ENCODE results near the gene NAALADL2. TPM values are rescaled to one million over a fixed set of nuclear protein-coding genes. Genes with fewer than 3 reads are reported as not detected.

NAALADL2 gene
- total RNA-seq, 1 experiment from 2014 or later = 3.1 TPM

- Histone ChIP-seq H3K9me3 (replicated peaks) (no peaks in the 10 kb centered on the region), H3K27ac (no peak overlapping the region), H3K36me3 (no peaks in the 10 kb centered on the region), H3K4me3 (no peak overlapping the region), H3K4me1 (no peaks in the 10 kb centered on the region), H3K27me3 (no peaks in the 10 kb centered on the region)
- DNase-seq = no peak
Observed at GRCh38 chr3:175233957-175234940, 375.1 kb downstream of the NAALADL2 start.

GRCh38 chr3:175238801-175239200 is 379.7 kb downstream of the NAALADL2 start:
- H3K4me1 ChIP-seq = no peaks in the 10 kb centered on the region
- no peak overlapping the region for H3K4me3 ChIP-seq
- no peak overlapping the region for H3K27ac ChIP-seq
- no peak for DNase-seq
- no peaks in the 10 kb centered on the region for H3K36me3 ChIP-seq
- no peaks in the 10 kb centered on the region for H3K27me3 ChIP-seq
- H3K9me3 ChIP-seq (replicated peaks) = no peaks in the 10 kb centered on the region

GRCh38 chr3:175240921-175241320 is 381.8 kb downstream of the NAALADL2 start:
- Histone ChIP-seq H3K4me3 (no peak overlapping the region), H3K27me3 (no peaks in the 10 kb centered on the region), H3K4me1 (no peaks in the 10 kb centered on the region), H3K27ac (no peak overlapping the region), H3K36me3 (no peaks in the 10 kb centered on the region), H3K9me3 (replicated peaks) (no peaks in the 10 kb centered on the region)
- DNase-seq = no peak

GRCh38 chr3:175242243-175242642 is 383.1 kb downstream of the NAALADL2 start:
- no peaks in the 10 kb centered on the region for H3K36me3 ChIP-seq
- H3K4me1 ChIP-seq = no peaks in the 10 kb centered on the region
- H3K27ac ChIP-seq = no peak overlapping the region
- DNase-seq = no peak
- no peaks in the 10 kb centered on the region for H3K27me3 ChIP-seq
- no peaks in the 10 kb centered on the region for H3K9me3 ChIP-seq (replicated peaks)
- no peak overlapping the region for H3K4me3 ChIP-seq

GRCh38 chr3:175246234-175246633 is 387.1 kb downstream of the NAALADL2 start:
- Histone ChIP-seq H3K4me3 (no peak overlapping the region), H3K27ac (no peak overlapping the region), H3K4me1 (no peaks in the 10 kb centered on the region), H3K27me3 (no peaks in the 10 kb centered on the region), H3K9me3 (replicated peaks) (no peaks in the 10 kb centered on the region), H3K36me3 (no peaks in the 10 kb centered on the region)
- no peak for DNase-seq

GRCh38 chr3:175246766-175247165 is 387.6 kb downstream of the NAALADL2 start:
- H3K27ac ChIP-seq = no peak overlapping the region
- H3K4me1 ChIP-seq = no peaks in the 10 kb centered on the region
- no peak overlapping the region for H3K4me3 ChIP-seq
- no peaks in the 10 kb centered on the region for H3K27me3 ChIP-seq
- H3K36me3 ChIP-seq = no peaks in the 10 kb centered on the region
- H3K9me3 ChIP-seq (replicated peaks) = no peaks in the 10 kb centered on the region
- no peak for DNase-seq

- no peak overlapping the region for H3K27ac ChIP-seq
- H3K27me3 ChIP-seq = no peaks in the 10 kb centered on the region
- no peaks in the 10 kb centered on the region for H3K9me3 ChIP-seq (replicated peaks)
- no peak for DNase-seq
- no peaks in the 10 kb centered on the region for H3K4me1 ChIP-seq
- H3K4me3 ChIP-seq = no peak overlapping the region
- H3K36me3 ChIP-seq = no peaks in the 10 kb centered on the region
Observed at GRCh38 chr3:175247629-175248028, 388.5 kb downstream of the NAALADL2 start.

GRCh38 chr3:175248832-175249231 is 389.7 kb downstream of the NAALADL2 start:
- no peaks in the 10 kb centered on the region for H3K9me3 ChIP-seq (replicated peaks)
- H3K27me3 ChIP-seq = no peaks in the 10 kb centered on the region
- no peaks in the 10 kb centered on the region for H3K4me1 ChIP-seq
- no peaks in the 10 kb centered on the region for H3K36me3 ChIP-seq
- DNase-seq = no peak
- H3K4me3 ChIP-seq = no peak overlapping the region
- H3K27ac ChIP-seq = no peak overlapping the region

GRCh38 chr3:175255698-175256097 is 396.6 kb downstream of the NAALADL2 start:
- Histone ChIP-seq H3K27me3 (no peaks in the 10 kb centered on the region), H3K4me1 (peaks cover 11% of the 10 kb centered on the region), H3K4me3 (no peak overlapping the region), H3K27ac (peak overlapping the region; percentile 35), H3K36me3 (no peaks in the 10 kb centered on the region), H3K9me3 (replicated peaks) (no peaks in the 10 kb centered on the region)
- peak; percentile 35 to 66 for DNase-seq

- Histone ChIP-seq H3K9me3 (replicated peaks) (no peaks in the 10 kb centered on the region), H3K27me3 (no peaks in the 10 kb centered on the region), H3K27ac (no peak overlapping the region), H3K36me3 (no peaks in the 10 kb centered on the region), H3K4me3 (no peak overlapping the region), H3K4me1 (peaks cover 11% of the 10 kb centered on the region)
- DNase-seq = no peak
Observed at GRCh38 chr3:175257123-175257522, 398.0 kb downstream of the NAALADL2 start.

GRCh38 chr3:175258763-175259162 is 399.6 kb downstream of the NAALADL2 start:
- Histone ChIP-seq H3K4me3 (no peak overlapping the region), H3K27me3 (no peaks in the 10 kb centered on the region), H3K4me1 (peaks cover 11% of the 10 kb centered on the region), H3K9me3 (replicated peaks) (no peaks in the 10 kb centered on the region), H3K36me3 (no peaks in the 10 kb centered on the region), H3K27ac (no peak overlapping the region)
- DNase-seq = peak in 1 of 2 experiments; percentile 5

GRCh38 chr3:175260145-175260794 is 401.1 kb downstream of the NAALADL2 start:
- Histone ChIP-seq H3K36me3 (no peaks in the 10 kb centered on the region), H3K27ac (no peak overlapping the region), H3K27me3 (no peaks in the 10 kb centered on the region), H3K4me3 (no peak overlapping the region), H3K9me3 (replicated peaks) (no peaks in the 10 kb centered on the region), H3K4me1 (peaks cover 11% of the 10 kb centered on the region)
- DNase-seq = no peak

- no peak for DNase-seq
- H3K27ac ChIP-seq = no peak overlapping the region
- H3K4me1 ChIP-seq = peaks cover 16% of the 10 kb centered on the region
Observed at GRCh38 chr3:175266478-175266877, 407.3 kb downstream of the NAALADL2 start.

GRCh38 chr3:175267121-175267531 is 408.0 kb downstream of the NAALADL2 start:
- no peak for DNase-seq
- H3K36me3 ChIP-seq = no peaks in the 10 kb centered on the region
- H3K27me3 ChIP-seq = no peaks in the 10 kb centered on the region
- peaks cover 16% of the 10 kb centered on the region for H3K4me1 ChIP-seq
- H3K27ac ChIP-seq = no peak overlapping the region
- no peak overlapping the region for H3K4me3 ChIP-seq
- no peaks in the 10 kb centered on the region for H3K9me3 ChIP-seq (replicated peaks)

More at GRCh38 chr3:175266478-175266877, 407.3 kb downstream of the NAALADL2 start:
- Histone ChIP-seq H3K4me3 (no peak overlapping the region), H3K36me3 (no peaks in the 10 kb centered on the region), H3K9me3 (replicated peaks) (no peaks in the 10 kb centered on the region), H3K27me3 (no peaks in the 10 kb centered on the region)

- Histone ChIP-seq H3K9me3 (replicated peaks) (no peaks in the 10 kb centered on the region), H3K36me3 (no peaks in the 10 kb centered on the region), H3K27ac (no peak overlapping the region), H3K4me3 (no peak overlapping the region), H3K27me3 (no peaks in the 10 kb centered on the region), H3K4me1 (peaks cover 16% of the 10 kb centered on the region)
- DNase-seq = no peak
Observed at GRCh38 chr3:175267561-175267960, 408.4 kb downstream of the NAALADL2 start.
